HG03460 (cell line): Measurements from ENCODE around the gene ARHGAP44.
"Not testable (repeated sequence)": the region's sequence is repeated elsewhere in the genome, so short reads cannot be mapped to it uniquely, and the experiment has no call there.

Experiments
- ATAC-seq: cut with Tn5 transposase; IDR thresholded peaks from one replicate; pipeline ENCODE4 v1.9.1; 2021; ENCODE audit not compliant: unreplicated experiment

The ARHGAP44 gene

DNA sequence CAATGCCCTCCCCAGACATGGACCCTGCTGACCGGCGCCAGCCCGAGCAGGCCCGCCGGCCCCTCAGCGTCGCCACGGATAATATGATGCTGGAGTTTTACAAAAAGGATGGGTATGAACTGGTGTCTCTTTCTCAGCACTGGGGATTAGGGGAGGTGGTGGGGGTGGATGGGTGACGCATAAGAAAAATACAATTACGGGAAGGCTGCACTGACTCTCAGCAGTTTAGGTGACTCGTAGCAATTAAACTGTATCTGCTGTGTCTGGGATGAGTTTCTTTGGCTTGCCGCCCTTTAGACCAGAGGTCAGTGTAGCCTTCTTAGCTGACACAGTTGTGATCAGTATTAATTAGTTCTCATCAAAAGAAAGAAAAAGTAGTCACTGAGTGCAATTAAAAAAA, 169.5 kb downstream of the ARHGAP44 start:
- no peak for ATAC-seq

DNA sequence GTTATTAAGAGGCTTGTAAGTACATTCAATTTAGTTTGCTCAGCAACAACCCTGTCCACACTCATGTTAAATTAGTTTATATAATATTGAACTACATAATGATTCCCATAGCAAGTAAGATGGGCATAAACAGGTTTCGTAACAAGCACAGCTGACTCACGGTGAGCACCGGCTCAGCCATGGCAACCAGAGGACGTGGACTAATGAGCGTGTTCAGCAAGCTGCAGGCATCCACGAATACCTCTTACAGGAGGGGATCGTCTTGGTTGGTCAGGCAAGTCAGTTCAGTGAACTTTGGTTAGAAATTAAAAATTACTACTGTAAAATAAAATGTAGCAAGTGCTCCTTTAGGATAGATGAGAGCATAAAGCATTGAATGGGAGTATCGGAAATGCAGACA, 170.1 kb downstream of the ARHGAP44 start:
- no peak for ATAC-seq

DNA sequence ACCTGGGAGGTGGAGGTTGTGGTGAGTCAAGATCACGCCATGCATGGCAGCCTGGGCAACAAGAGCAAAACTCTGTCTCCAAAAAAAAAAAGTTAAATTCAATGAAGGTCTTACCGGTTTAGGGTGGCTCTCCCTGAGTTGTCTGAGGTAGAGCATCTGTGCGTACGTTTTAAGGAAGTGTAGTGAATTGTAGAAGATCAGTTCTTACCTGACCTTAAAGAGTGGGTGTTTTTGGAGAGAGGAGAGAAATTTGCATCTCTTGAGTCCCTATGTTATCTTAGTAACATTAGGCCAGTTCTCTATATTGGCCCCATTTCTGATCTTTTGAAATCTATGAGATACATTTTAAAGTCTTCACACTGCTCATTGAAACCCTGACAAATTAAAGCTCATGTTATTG, 172.4 kb downstream of the ARHGAP44 start:
- ATAC-seq: no peak

DNA sequence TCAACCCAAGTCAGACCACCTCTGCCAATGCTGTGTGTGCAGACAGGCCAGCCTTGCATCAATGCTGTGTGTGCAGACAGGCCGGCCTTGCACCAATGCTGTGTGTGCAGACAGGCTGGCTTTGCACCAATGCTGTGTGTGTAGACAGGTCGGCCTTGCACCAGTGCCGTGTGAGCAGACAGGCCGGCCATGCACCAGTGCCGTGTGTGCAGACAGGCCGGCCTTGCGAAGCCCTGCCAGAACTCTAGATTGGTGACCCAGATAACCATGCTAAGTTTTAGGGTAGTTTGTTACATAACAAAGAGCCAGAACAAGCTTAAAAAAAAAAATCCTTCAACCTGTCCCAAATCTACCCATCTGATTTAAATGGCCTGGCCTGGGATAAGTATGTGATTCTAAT, 174.2 kb downstream of the ARHGAP44 start:
- no peak for ATAC-seq

DNA sequence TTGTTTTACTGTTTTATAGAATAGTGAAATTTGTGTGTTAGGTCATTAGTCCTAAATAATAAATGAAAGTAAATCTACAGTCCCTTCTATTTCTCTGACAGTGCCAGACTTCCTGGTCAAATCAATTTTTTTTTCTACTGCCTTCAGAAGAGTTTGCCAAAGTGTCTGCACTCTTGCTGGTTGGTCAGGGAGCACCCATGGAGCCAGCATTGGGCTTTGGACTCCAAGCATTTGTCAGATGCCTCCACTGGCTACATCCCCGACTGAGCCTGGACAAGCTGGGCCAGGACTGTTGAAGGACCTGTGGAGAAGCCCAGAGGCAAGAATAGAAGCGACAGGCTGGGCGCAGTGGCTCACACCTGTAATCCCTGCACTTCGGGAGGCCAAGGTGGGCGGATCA, 174.9 kb downstream of the ARHGAP44 start:
- ATAC-seq: no peak

DNA sequence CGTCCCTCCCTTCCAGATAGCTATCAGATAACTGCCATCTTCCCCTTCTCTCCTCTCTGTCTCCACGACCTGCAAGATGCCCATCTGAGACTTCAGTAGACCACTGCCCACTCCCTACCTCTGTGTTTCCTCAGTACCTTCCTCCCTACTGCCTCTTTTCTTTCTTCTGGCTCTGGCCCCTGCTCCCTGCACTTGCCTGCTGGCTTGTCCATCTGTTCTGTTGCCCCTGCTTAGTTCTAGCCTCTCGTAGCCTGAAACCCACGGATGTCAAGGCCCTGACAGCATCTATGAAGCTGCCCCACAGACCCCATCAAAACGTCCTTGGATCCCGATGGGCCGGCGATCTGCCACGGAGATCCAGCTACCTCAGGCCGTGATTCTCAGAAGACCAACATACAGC, 175.5 kb downstream of the ARHGAP44 start:
- ATAC-seq: no peak

DNA sequence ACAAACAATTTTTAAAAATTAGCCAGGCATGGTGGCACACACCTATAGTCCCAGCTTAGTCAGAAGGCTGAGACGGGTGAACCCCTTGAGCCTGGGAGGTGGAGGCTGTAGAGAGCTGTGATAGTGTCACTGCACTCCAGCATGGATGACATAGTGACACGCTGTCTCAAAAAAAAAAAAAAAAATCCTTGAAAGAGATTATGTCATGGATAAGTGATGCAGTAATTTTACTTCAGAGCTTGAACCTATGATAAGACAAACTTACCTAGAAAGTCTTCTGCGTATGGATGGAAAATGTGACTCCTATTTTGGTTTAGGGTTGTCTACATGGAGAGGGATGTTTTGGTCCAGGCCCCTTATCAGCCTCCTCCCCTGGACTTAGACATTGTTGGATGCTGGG, 176.7 kb downstream of the ARHGAP44 start:
- ATAC-seq: no peak

DNA sequence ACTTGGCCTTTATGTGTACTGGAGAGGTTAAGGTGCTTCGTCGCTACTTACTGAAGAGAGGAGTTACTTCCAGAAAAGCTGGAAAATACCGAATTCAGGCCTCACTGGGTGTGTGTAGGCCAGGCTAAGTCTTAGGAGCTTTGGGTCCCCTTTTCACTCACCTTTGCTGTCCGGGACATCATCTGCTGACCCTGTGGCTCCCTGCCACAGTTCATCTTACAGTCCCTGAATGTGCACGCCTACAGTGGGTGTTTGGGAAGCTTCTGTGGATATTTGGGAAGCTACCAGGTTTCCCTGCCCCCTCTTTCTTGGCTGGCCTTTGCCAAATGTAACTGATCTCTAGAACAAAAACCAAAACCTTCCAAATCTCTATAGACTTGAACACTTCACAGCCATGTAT, 177.1 kb downstream of the ARHGAP44 start:
- ATAC-seq: no peak

DNA sequence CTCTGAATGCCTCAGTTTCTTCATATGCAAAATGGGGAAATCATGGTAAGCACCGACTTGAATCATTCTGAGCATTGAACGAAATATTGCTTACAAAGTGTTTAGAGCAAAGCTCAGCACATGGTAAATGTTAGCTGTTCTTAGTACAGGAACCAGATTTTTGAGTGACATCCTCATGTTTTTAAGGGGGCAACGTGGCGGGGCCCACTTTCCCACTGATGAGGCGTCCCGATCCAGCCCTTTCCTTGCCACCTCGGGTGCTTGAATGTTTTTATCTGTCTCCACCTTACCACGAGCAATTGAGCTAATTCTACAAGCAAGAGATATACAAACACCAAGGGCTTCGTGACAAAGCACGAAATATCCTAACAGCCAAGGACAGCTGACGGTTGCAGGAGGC, 178.7 kb downstream of the ARHGAP44 start:
- ATAC-seq: no peak

DNA sequence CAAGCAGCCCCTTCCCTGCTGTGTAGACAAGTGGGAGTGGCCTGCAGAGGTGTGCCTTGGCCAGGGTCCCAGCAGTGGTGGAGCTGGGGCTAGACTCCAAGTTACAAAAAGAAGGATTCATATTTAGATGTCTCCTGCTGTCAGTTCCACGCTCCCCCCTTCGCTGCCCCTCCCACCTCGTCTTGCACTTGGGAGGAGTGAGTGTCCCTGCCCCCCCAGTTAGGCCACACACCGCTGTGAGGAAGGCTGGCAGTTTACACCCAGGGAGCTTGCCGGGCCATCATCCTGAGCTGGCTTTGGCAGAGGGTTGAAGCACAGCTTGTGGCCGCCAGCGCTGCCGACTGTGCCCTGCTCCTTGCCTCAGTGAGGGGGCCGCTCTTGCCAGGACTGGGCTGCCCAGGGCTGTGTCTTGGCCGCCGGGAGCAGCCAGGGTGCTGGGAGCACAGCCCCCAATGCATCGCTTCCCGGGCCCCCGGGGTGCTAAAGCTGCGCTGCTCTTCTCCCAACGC, 184.3 kb downstream of the ARHGAP44 start:
- ATAC-seq: no peak

DNA sequence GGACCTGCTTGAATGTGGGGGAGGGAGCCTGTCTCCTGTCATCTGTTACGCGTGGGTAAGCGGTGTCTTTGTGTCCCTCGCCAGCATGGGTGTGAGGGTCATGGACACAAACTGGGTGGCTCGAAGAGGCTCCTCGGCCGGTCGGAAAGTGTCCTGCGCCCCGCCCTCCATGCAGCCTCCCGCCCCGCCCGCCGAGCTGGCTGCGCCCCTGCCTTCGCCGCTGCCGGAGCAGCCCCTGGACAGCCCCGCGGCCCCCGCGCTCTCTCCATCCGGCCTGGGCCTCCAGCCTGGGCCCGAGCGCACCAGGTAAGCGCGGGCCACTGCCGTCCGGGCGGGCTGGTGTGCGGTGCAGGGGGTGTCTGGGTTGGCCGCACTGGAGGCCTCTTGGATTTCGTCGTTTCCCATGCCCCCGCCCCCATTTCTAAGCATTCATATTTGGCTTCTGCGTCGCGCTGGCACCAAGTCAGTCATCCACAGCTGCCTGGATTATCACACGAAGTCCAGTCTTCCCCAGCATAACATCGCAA, 184.8 kb downstream of the ARHGAP44 start:
- no peak for ATAC-seq

DNA sequence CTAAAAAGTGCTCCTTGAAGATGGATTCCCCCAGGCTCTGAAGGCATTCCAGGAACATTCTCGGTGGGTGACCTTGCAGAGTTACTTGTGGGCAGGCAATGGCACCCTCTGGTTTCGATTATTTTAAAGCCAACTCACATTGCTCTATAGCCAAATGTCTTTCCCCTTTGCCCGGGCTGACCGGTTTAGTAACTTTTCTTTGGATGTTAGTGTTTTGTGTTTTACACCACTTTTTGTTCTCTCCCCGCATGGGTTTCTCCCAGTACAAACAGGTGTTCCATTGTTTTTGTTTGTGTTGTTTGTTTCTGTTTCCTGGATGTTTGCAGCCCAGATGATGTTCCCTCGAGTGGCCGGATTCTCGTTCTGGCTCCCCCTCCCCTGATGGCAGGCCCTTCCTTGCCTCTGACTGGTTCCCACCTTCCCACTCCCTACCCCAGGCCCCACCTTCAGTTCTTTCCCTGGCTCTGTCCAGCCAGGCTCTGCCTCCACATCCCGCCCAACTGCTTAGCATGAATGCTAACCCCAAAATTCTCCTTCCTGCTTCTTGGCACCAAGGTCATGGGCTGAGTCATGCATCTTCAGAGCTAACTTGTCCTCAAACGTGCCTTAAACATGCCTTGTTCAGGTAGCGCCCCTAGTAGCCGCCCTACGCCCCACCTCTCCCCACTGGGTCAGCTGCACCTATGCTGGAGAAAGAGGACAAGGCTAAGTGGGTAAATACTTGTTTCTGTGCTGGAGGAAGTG, 187.9 kb downstream of the ARHGAP44 start:
- no peak for ATAC-seq

DNA sequence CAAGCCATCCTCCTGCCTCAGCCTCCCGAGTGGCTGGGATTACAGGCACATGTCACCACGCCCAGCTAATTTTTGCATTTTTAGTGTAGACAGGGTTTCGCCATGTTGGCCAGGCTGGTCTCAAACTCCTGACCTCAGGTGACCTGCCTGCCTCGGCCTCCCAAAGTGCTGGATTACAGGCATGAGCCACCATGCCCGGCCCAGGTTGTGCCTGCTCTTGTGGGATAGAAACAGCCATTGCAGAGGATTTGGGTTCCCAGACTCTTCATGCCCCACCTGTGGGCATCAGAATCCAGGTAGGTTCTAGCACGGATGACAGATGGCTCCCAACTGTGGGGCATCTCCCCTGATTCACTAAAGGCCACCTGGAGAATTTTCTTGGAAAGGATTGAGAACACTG, 189.5 kb downstream of the ARHGAP44 start:
- not testable (repeated sequence) for ATAC-seq

DNA sequence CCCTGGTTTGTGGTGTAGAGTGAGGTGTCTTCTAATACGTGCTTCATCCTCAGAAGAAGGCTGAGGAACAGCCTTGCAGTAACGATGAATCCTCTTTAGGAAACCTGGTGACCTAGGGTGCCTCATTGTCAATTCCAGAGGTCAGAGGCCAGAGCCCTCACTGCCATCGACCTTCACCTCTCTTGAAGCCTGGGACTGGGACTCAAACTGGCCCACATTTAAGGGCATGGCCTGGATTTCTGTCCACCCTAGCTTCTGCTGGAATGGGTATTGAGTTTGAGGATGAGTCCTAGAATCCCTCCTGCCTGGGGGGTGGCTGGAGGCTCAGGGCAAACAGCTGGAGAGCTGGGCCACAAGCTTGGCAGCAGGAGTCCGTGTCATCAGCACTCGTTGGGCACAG, 189.9 kb downstream of the ARHGAP44 start:
- no peak for ATAC-seq

DNA sequence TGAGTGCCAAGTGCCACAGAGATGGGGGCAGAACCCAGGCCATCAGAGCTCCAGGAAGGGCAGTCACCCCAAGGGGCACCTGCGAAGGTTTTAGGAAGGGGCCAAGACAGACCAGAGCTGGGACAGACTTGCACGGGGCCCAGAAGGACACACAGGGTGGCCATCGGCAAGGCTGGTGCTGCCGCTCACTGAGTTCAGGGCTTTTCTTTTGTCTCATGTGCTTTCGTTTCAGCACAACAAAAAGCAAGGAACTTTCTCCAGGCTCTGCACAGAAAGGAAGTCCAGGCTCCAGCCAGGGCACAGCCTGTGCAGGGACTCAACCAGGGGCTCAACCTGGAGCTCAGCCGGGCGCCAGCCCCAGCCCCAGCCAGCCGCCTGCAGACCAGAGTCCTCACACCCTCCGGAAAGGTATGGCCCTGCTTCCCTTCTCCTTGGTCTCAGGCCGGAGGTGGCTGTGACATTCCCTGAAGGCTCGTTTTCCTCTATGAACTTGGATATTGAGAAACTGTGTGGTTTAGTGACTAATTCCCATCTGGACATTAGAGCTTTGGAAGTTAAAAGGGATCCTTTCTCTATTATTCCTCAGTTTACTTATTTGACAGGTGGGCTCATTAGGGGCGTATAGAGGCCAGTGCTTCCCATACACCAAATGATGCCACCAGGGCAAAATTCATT, 190.7 kb downstream of the ARHGAP44 start:
- no peak for ATAC-seq

DNA sequence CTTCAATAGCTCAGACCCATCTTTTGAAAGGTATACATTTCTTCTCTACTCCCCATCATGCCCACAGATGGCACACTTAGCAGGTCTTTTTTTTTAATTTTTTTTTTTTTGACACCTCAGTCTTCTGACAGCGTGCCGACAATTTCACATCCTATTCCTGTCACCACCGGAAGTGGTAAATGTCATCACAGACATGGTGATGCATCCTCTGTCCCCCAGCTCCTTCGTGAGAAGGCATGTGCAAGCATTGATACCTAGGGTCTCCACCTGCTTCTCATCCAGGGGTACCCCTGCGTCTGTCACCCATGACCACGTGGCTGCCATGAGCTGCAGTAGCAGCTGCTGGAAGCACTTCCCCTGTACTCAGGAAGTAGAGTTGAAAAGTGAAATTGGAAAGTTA, 192.9 kb downstream of the ARHGAP44 start:
- no peak for ATAC-seq

DNA sequence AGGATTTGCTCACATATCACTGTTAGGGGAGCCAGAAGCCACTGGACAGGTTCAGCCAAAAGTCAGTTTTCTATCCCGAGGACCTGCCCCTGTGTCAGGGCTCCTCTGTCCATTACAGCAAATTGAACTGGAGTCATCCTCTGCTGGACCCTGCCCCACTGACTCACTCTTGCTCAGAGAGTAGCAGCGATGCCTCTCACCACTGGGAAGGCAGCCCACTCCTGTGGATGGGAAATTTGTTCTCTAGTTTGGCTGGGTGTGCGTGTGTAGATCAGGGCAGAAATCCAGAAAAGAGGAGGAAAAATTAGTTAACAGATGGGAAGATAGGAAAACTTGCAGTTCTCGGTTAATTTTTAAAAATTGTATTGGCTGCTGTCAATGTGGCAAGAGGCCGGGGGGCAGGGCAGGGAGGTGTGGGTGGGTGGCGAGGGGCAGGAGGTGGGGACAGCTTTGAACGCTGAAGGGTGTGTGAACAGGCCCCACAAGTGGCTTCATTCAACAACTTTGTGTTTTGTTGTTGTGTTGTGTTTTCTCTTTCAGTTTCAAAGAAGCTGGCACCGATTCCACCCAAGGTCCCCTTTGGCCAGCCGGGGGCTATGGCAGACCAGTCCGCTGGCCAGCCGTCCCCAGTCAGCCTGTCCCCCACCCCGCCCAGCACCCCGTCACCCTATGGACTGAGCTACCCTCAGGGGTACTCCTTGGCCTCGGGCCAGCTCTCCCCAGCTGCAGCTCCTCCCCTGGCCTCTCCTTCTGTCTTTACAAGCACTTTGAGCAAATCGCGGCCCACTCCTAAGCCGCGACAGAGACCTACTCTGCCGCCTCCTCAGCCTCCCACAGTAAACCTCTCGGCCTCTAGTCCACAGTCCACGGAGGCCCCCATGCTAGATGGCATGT, 194.9 kb downstream of the ARHGAP44 start:
- ATAC-seq: no peak

DNA sequence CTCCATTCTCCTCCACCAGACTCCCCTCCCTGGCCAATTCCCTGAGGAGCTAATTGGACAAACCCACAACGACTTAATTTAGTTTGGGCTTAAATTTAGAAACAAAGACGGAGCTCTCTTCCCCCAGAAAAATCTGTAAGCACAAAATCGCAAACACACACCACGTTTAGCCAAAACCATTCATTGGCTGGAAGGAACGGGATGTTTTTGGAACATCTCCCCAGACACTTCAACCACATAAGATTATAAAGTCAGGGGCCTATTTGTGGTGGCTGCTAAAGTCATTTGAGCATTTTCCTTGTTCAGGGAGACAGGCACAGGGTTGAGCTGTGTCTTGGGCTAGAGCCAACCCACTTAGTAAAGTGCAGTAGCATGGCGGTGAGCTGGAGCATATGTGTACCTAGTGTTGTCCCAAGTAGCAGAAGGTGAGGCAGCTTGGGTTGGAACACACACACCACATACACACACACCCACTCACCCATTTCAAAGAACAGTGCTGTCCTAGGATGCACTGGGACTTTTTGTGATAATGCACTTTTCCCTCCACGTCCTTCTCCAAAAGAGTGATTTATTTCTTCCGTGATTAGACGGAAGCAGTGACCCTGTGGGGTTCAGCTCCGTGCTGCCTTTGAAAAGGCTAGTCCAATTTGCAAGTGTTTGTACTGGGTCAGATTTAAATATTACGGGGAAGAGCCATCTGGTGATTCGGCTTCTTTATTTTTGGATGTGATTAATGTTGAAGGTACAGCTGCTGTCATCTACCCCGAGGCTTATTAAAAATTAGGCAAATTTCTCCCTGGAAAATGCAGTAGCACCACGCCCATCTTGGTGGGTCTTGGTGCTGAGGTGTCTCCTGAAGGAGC, 196.4 kb downstream of the ARHGAP44 start:
- no peak for ATAC-seq

DNA sequence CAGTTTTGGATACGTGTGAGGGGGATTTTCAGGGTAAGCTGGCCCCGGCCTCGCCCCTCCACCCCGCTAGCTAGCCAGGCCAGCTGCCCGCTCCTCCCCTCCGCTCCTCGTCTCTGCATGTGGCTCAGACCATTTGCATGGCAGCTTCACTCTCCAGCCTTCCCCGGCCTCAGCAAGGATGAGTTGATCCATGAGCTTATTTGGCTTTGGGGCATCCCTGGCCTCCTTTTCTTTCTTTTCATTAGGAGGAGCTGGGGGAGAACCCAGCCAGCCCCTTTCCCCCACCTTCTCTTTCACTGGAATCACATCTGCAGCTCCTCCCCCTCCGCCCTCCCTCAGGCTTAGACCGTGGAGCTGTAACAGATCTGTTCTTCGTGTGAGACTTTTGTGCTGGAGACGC, 197.8 kb downstream of the ARHGAP44 start:
- no peak for ATAC-seq

DNA sequence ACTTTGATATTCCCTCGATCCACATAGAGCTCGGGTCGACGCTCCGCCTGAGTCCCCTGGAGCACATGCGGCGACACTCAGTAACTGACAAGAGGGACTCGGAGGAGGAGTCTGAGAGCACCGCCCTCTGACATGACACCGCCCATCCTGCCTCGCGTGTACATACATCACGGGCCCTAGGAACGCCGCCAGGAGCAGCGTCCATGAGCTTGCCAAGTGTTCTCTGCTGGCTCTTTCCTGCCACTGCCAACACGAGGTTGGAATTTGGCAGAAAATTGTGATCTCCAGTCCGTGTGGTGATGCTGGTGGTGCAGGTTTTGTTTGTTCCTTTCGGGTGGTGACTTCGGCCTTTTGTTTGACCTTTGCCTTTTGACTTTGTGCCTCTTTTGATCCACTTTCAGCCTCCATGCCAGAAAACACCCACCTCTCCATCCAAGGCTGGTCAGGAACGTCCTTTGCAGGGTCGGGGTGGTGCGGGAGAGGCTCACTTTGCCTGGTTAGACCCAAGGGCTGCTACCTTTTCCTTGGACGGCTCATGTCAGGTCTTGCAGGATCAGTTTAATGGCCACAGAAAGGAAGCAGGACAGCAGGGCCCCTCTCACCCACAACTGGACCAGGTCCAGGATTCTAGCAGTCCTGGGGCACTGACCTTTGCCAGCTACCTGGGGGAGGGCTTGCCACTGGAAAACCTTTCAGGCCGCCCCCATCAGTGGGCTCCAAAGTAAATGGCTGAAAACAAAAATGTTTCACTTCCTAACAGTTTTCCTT, 200.9 kb downstream of the ARHGAP44 start:
- no peak for ATAC-seq
